ENCODE data around the gene CASR.

The CASR gene

GRCh38 chr3:122247087-122247824 lies 63.8 kb downstream of the CASR start:
- in situ Hi-C loops (cut with HindIII; ENCODE audit: low pct_ligation_motif_present, low pct_unique_long_range_greater_than_20kb, low sequenced_read_pairs), result no loop called here
- DNase-seq, result no peak

GRCh38 chr3:122247825-122248185 lies 64.3 kb downstream of the CASR start:
- in situ Hi-C loops (cut with HindIII; ENCODE audit: low pct_ligation_motif_present, low pct_unique_long_range_greater_than_20kb, low sequenced_read_pairs), result no loop called here
- DNase-seq, result no peak

- in situ Hi-C loops (cut with HindIII; ENCODE audit: low pct_ligation_motif_present, low pct_unique_long_range_greater_than_20kb, low sequenced_read_pairs), result no loop called here
- DNase-seq, result no peak
These were observed 68.0 kb downstream of the CASR start for GRCh38 chr3:122251428-122251827.

DNA sequence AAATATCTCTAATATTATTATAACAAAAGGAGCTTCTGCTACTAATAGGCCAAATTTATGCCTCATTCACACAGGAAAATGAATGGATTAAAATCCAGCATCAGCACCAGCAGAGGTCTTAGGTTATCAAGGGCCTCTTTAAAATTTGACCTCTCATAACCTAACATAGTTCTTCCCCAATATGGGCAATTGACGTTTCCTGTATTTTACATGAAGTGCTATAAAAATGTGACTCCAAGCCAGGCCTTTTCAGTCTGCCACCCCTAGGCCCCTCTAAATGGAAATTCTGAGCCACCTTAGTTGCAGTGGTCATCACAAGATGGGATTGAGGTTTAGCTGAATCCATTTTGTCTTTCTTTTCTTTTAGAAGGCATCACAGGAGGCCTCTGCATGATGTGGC lies 70.1 kb downstream of the CASR start:
- in situ Hi-C loops (cut with HindIII; ENCODE audit: low pct_ligation_motif_present, low pct_unique_long_range_greater_than_20kb, low sequenced_read_pairs), result no loop called here

GRCh38 chr3:122255757-122256439 lies 72.4 kb downstream of the CASR start:
- DNase-seq, result no peak
- in situ Hi-C loops (cut with HindIII; ENCODE audit: low pct_ligation_motif_present, low pct_unique_long_range_greater_than_20kb, low sequenced_read_pairs), result no loop called here

More for the DNA sequence above, 70.1 kb downstream of the CASR start:
- DNase-seq, result no peak

DNA sequence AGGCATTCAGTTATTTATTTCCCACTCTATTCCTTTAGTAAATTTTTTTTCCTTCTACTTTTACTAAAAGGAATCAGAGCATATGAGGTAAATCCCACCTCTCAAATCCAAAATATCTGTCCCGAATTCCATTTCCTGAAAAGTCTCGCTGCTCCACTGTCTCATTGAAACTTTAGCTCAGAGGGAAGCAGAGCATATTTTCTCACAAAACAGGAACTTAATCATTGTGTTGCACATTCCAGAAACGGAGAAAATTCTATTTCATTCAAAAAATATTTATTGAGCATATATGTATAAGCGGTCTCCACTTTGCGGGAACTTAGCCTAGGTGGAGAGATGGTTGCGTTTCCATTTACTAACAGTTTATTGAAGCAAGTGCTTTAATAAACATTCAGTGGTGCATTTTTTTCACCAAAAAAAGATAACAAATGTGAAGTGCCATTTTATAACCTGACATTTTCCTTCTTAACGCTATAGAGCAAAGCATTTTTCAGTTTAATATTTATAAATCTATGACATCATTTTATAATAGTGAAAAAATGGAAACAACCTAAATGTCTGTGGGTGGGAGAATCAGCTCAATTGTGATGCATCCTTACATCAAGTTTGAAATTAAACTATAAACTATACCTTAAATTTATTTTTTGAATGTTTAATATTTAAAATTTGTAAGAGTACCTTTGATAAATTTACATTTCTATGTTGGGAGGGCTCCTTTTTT lies 74.3 kb downstream of the CASR start:
- in situ Hi-C loops (cut with HindIII; ENCODE audit: low pct_ligation_motif_present, low pct_unique_long_range_greater_than_20kb, low sequenced_read_pairs), result no loop called here
- no peak for DNase-seq

DNA sequence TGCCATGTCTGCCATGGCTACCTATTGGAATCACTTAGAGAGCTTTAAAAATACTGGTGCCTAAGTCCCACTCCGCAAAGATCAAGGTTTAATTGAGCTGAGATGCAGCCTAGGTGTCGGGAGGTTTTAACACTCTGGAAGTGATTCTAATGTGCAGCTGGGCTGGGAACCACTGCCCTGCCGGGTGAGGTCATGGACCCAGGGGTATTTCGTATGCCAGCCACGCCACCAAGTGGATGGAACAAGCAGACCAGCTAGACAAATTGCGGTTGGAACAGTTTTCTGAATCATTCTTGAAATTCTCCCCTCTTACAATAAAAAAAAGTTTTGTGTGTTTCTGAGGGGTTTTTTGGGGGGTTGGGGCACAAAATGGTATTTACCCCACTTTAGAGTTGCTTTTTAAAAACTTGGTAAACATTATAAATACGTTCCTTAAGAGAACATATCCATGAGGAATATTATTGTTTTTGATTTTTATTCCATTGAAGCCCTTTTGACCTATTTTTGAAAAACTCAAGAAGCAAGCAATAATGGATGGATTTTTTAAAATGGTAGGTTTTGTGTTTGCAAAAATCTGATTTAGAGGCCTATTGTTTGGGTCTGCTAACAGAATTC lies 75.4 kb downstream of the CASR start:
- peak; percentile 68 for DNase-seq
- in situ Hi-C loops (cut with HindIII; ENCODE audit: low pct_ligation_motif_present, low pct_unique_long_range_greater_than_20kb, low sequenced_read_pairs), result no loop called here

GRCh38 chr3:122260206-122260605 lies 76.7 kb downstream of the CASR start:
- no peak for DNase-seq
- in situ Hi-C loops (cut with HindIII; ENCODE audit: low pct_ligation_motif_present, low pct_unique_long_range_greater_than_20kb, low sequenced_read_pairs), result no loop called here

DNA sequence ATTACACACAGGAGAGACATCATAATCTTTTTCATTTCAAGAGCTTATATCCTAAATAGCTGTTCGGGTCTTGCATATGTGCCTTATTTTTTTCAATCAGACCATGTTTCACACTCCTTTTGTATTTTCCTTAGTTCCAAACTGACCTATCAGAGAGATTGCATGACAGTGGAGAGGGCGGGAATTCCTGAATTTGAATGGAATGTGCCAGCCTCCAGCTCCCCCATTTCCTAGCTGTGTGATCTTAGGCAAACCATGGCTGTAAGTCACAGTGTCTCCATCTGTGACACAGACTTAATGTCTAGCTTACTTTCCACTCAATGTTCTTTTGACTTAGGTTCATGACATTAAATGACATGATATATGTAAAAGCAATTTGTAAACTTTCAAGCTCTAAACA lies 79.6 kb downstream of the CASR start:
- no peak for DNase-seq
- in situ Hi-C loops (cut with HindIII; ENCODE audit: low pct_ligation_motif_present, low pct_unique_long_range_greater_than_20kb, low sequenced_read_pairs), result no loop called here

DNA sequence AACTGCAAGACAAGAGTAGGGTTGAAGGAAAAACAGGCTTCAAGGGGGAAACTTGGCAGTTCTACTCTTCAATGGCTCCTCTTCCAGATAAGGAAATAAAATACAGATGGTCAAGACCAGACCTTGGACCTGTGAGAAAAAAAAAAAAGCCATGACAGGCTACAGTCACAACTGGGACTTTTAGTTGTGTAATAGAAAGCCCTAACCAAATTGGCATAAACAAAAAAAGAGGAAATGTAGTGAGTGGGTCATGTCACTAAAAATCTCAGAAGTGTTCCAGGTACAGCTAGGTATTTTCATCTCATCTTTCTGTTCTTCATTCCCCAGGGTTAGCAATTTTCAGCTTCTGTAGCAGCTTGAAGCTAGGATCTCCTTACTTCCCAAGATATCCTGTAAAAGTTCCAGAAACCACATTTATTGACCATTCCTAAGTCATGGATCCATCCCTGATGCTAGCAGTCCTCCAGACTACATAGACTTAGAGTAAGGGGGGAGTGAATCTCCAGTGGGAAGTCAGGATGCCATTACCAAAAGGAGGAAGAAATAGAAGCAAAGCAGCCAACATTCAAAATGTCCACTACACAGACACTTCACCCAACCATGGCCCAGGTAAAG lies 80.6 kb downstream of the CASR start:
- DNase-seq, result no peak
- in situ Hi-C loops (cut with HindIII; ENCODE audit: low pct_ligation_motif_present, low pct_unique_long_range_greater_than_20kb, low sequenced_read_pairs), result no loop called here

DNA sequence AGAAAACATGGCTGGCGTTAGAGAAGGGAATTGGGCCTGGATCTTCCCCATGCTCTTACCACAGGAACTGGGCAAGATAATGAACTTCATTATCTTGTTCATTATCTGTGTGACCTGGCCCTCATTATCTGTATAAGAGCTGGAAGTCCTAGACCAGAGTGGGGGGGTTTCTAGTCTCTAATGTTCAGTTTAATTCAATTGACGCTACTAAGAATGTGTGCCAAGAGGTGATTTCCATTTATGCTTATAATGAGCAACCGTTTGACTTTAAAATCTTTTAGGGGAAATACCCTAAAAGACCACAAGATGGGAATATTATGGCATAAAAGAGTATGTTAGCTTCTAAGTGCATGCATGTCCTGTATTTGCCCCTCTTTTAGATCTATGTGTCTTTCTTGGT lies 82.5 kb downstream of the CASR start:
- DNase-seq, result no peak
- in situ Hi-C loops (cut with HindIII; ENCODE audit: low pct_ligation_motif_present, low pct_unique_long_range_greater_than_20kb, low sequenced_read_pairs), result no loop called here

- no peak for DNase-seq
- in situ Hi-C loops (cut with HindIII; ENCODE audit: low pct_ligation_motif_present, low pct_unique_long_range_greater_than_20kb, low sequenced_read_pairs), result no loop called here
These were observed 85.0 kb downstream of the CASR start for GRCh38 chr3:122268257-122269024.

DNA sequence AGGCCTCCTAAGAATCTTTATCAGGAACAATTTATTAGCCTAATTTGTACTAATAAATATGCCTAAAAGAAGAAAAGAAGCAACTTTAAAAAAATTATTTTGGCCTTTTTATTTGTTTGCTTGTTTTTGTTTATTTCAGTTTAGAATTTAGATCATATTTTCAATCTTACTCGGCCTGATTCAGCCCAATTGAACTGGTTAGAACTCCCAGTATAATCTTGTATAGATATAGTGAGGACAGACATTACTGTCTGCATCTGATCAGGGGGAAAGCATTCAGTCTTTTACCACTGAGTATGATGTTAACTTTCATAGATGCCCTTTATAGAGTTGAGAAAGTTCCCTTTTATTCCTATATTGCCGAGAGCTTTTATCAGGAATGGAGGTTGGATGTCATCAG lies 85.6 kb downstream of the CASR start:
- DNase-seq, result no peak
- in situ Hi-C loops (cut with HindIII; ENCODE audit: low pct_ligation_motif_present, low pct_unique_long_range_greater_than_20kb, low sequenced_read_pairs), result no loop called here

DNA sequence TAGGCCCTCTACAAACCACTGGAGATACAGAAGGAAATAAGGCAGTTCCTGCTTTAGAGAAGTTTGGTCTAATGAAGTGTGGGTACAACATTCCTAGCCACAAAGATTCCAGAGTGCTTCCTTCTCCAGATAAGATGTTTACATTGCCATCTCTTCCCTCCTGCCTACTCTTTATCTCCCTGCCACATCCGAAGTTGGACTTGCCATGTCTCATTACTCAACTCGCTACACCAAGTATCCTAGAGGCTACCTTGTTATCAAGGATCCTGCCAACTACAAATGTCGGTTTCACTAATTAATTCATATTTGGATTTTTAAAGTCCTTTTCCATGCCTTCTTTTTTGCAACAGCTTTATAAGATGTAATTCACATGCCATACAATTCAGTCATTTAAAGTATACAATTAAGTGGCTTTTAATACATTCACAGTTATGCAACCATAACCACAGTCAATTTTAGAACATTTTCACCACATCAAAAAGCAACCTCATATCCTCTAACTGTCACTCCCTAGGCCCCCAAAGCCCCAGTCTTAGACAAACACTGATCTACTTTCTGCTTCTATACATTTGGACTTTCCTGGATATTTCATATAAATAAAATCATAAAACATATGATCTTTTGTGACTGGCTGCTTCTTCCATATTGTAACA lies 87.9 kb downstream of the CASR start:
- DNase-seq, result no peak
- in situ Hi-C loops (cut with HindIII; ENCODE audit: low pct_ligation_motif_present, low pct_unique_long_range_greater_than_20kb, low sequenced_read_pairs), result no loop called here

- in situ Hi-C loops (cut with HindIII; ENCODE audit: low pct_ligation_motif_present, low pct_unique_long_range_greater_than_20kb, low sequenced_read_pairs), result no loop called here
- DNase-seq, result no peak
These were observed 89.4 kb downstream of the CASR start for GRCh38 chr3:122272879-122273278.

GRCh38 chr3:122273498-122273897 lies 90.0 kb downstream of the CASR start:
- DNase-seq, result no peak
- in situ Hi-C loops (cut with HindIII; ENCODE audit: low pct_ligation_motif_present, low pct_unique_long_range_greater_than_20kb, low sequenced_read_pairs), result no loop called here

DNA sequence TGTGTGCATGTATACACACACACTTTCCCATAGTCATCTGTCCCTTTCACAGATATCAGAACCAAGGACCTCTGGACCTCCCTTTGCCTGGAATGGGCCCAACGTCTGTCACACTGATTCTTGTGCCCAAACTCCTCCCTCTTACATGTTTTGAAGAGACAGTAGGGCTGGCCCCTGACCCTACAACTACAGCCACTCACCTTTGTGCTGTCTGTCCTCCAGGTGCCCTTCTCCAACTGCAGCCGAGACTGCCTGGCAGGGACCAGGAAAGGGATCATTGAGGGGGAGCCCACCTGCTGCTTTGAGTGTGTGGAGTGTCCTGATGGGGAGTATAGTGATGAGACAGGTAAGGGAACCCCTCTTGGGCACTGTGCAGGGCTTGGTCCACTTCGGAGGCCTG lies 98.4 kb downstream of the CASR start:
- in situ Hi-C loops (cut with HindIII; ENCODE audit: low pct_ligation_motif_present, low pct_unique_long_range_greater_than_20kb, low sequenced_read_pairs), result no loop called here
- no peak for DNase-seq
